HCT116 (cell line): ENCODE measurements around the gene CASZ1. TPM values are rescaled to one million over a fixed set of nuclear protein-coding genes. Genes with fewer than 3 reads are reported as not detected.

ENCODE experiments used
- ATAC-seq: fragments of 200-7000 bp; cut with Tn5 transposase; 2 replicates; pipeline ENCODE4 v1.9.1; 2020; ENCODE audit warnings: mild to moderate bottlenecking, moderate library complexity
- BruUV-seq: library from RNA; stranded (reverse); fragments of 400-500 nt; replicated peaks from 2 replicates; lab custom pipeline; 2021; lab: Mats Ljungman, UMichigan
- CTCF ChIA-PET: fragments of 300-600 bp; sonication (Branson Sonifier 250); formaldehyde crosslinking; loops from one replicate; lab custom pipeline; 2021; ENCODE audit warnings: antibody characterized with exemption; lab: Charles Lee
- POLR2A ChIA-PET: fragments of 300-600, 350-600 bp; sonication (Branson Sonifier 250); formaldehyde crosslinking; loops from one replicate; lab custom pipeline; 2021; ENCODE audit warnings: antibody characterized with exemption; lab: Charles Lee
- RAD21 ChIA-PET, 2 experiments: fragments of 300-600 bp; sonication (Branson Sonifier 250); formaldehyde crosslinking; loops; one replicate each; lab custom pipeline; 2023; ENCODE audit warnings: low total read pairs in 2 of 2; ENCODE audit not compliant: uncharacterized antibody in 2 of 2, unreplicated experiment in 2 of 2, low non-redundant PET in 1 of 2; lab: Charles Lee
- DNase-seq: peaks from one replicate; pipeline ENCODE4 v3.0.0-alpha.2; 2010; ENCODE audit warnings: low read depth, low spot score
- H2AFZ ChIP-seq: fragments of 200-600 bp; shearing (Covaris generic), sonication (generic); 2 replicates; pipeline ENCODE4 v1.6.1; 2017; ENCODE audit warnings: low read depth, mixed run types, mixed read lengths, antibody characterized with exemption, low read length; ENCODE audit not compliant: poor library complexity, severe bottlenecking
- H3K27ac ChIP-seq: 2 replicates; pipeline ENCODE4 v1.5.1; 2012; ENCODE audit warnings: low read depth, low read length
- H3K27me3 ChIP-seq: fragments of 200-600 bp; sonication (generic); 2 replicates; pipeline ENCODE4 v1.6.1; 2016; ENCODE audit warnings: mixed run types, low read length, mixed read lengths; ENCODE audit not compliant: insufficient read depth
- H3K36me3 ChIP-seq, 2 experiments: fragments of 200-500 bp in 1 of 2; fragments of 200-600 bp in 1 of 2; sonication (Bioruptor generic) in 1 of 2; sonication (generic) in 1 of 2; 2 replicates each; pipeline versions ENCODE4 v1.5.1 to v1.6.1; 2014 to 2016; ENCODE audit warnings: low read length in 2 of 2, inconsistent platforms in 1 of 2, mixed read lengths in 1 of 2, mixed run types in 1 of 2; ENCODE audit not compliant: insufficient read depth in 2 of 2, control insufficient read depth in 1 of 2
- H3K4me1 ChIP-seq, 2 experiments: fragments of 200-600 bp in 1 of 2; sonication (generic) in 1 of 2; 2 replicates each; pipeline versions ENCODE4 v1.5.1 to v1.6.1; 2012 to 2017; ENCODE audit warnings: low read length in 2 of 2, inconsistent platforms in 1 of 2, mild to moderate bottlenecking in 1 of 2, mixed read lengths in 1 of 2, mixed run types in 1 of 2, moderate library complexity in 1 of 2; ENCODE audit not compliant: insufficient read depth in 2 of 2, control insufficient read depth in 1 of 2
- H3K4me2 ChIP-seq: fragments of 200-600 bp; sonication (generic); 2 replicates; pipeline ENCODE4 v1.6.1; 2017; ENCODE audit warnings: mixed run types, low read length, mixed read lengths
- H3K4me3 ChIP-seq, 2 experiments: fragments of 200-600 bp in 1 of 2; sonication (generic) in 1 of 2; replicated peaks in 1 of 2; 2 replicates each; pipeline ENCODE4 v1.5.1; 2011 to 2016; ENCODE audit warnings: low read length in 2 of 2, control low read depth in 1 of 2, low read depth in 1 of 2, mild to moderate bottlenecking in 1 of 2, mixed read lengths in 1 of 2, mixed run types in 1 of 2
- H3K79me2 ChIP-seq: fragments of 200-600 bp; sonication (generic); 2 replicates; pipeline ENCODE4 v1.6.1; 2017; ENCODE audit warnings: mild to moderate bottlenecking, mixed run types, low read length, moderate library complexity, mixed read lengths; ENCODE audit not compliant: insufficient read depth
- H3K9ac ChIP-seq: fragments of 200-600 bp; sonication (generic); 2 replicates; pipeline ENCODE4 v1.6.1; 2016; ENCODE audit warnings: low read length, mixed read lengths
- H3K9me2 ChIP-seq: fragments of 200-600 bp; sonication (generic), shearing (Covaris generic); 2 replicates; pipeline ENCODE4 v1.6.1; 2017; ENCODE audit warnings: mixed run types, mild to moderate bottlenecking, moderate library complexity; ENCODE audit not compliant: insufficient read depth
- H3K9me3 ChIP-seq, 2 experiments: fragments of 200-500 bp in 1 of 2; fragments of 200-600 bp in 1 of 2; sonication (Bioruptor generic) in 1 of 2; sonication (generic) in 1 of 2; 2 replicates each; pipeline ENCODE4 v1.6.1; 2014 to 2017; ENCODE audit warnings: low read length in 2 of 2, mixed read lengths in 2 of 2, inconsistent platforms in 1 of 2, low read depth in 1 of 2, mild to moderate bottlenecking in 1 of 2, mixed run types in 1 of 2, moderate library complexity in 1 of 2; ENCODE audit not compliant: control insufficient read depth in 1 of 2, insufficient read depth in 1 of 2
- H4K20me1 ChIP-seq: fragments of 200-600 bp; sonication (generic), shearing (Covaris generic); 2 replicates; pipeline ENCODE4 v1.6.1; 2017; ENCODE audit warnings: mixed run types, mild to moderate bottlenecking, moderate library complexity; ENCODE audit not compliant: insufficient read depth
- CBX3 ChIP-seq: IDR thresholded peaks from 2 replicates; pipeline ENCODE4 v1.6.1; 2012; ENCODE audit warnings: low read depth
- CEBPB ChIP-seq: IDR thresholded peaks from 2 replicates; pipeline ENCODE4 v1.6.1; 2012; ENCODE audit warnings: low read depth
- EGR1 ChIP-seq: IDR thresholded peaks from 2 replicates; pipeline ENCODE4 v1.6.1; 2012; ENCODE audit warnings: low read depth
- EZH2 ChIP-seq: fragments of 200-600 bp; sonication (generic); IDR thresholded peaks from 2 replicates; pipeline ENCODE4 v1.6.1; 2017; ENCODE audit warnings: antibody characterized with exemption, mixed run types
- EZH2phosphoT487 ChIP-seq: fragments of 200-600 bp; IDR thresholded peaks from 2 replicates; pipeline ENCODE4 v1.6.1; 2018; ENCODE audit warnings: antibody characterized with exemption, borderline replicate concordance
- FOSL1 ChIP-seq: IDR thresholded peaks from 2 replicates; pipeline ENCODE4 v1.6.1; 2012; ENCODE audit warnings: low read depth
- MAX ChIP-seq: IDR thresholded peaks from 2 replicates; pipeline ENCODE4 v1.6.1; 2012
- POLR2A ChIP-seq: IDR thresholded peaks from 2 replicates; pipeline ENCODE4 v1.7.0; 2011; ENCODE audit warnings: borderline replicate concordance; ENCODE audit not compliant: insufficient read depth, insufficient read length; ENCODE audit errors: extremely low read depth
- POLR2AphosphoS5 ChIP-seq: IDR thresholded peaks from 2 replicates; pipeline ENCODE4 v1.6.1; 2011; ENCODE audit warnings: mild to moderate bottlenecking, low read depth, low read length, moderate library complexity
- REST ChIP-seq: IDR thresholded peaks from 2 replicates; pipeline ENCODE4 v1.6.1; 2012; ENCODE audit warnings: low read depth
- SIN3A ChIP-seq: IDR thresholded peaks from 2 replicates; pipeline ENCODE4 v1.6.1; 2012; ENCODE audit warnings: low read depth
- SP1 ChIP-seq: IDR thresholded peaks from 2 replicates; pipeline ENCODE4 v1.6.1; 2012; ENCODE audit warnings: low read depth
- SRF ChIP-seq: IDR thresholded peaks from 2 replicates; pipeline ENCODE4 v1.6.1; 2012; ENCODE audit warnings: low read depth
- TCF7L2 ChIP-seq: IDR thresholded peaks from 2 replicates; pipeline ENCODE4 v1.7.0; 2011; ENCODE audit warnings: borderline replicate concordance, inconsistent platforms; ENCODE audit not compliant: insufficient read depth, insufficient read length; ENCODE audit errors: extremely low read depth
- ZFX ChIP-seq: fragments of 450-650 bp; IDR thresholded peaks from 2 replicates; pipeline ENCODE4 v1.6.1; 2017
- ZNF274 ChIP-seq: fragments of 200-500 bp; sonication (Bioruptor generic); IDR thresholded peaks from 2 replicates; pipeline ENCODE4 v1.6.1; 2014; ENCODE audit warnings: mild to moderate bottlenecking, low read depth, low read length, inconsistent platforms
- intact Hi-C: fragments of 100-400 bp; cut with micrococcal nuclease; formaldehyde crosslinking; loops from 2 replicates; pipeline ENCODE4 v1.10.0; 2022
- total RNA-seq: library from RNA; stranded (reverse); gene quantifications from one replicate; pipeline ENCODE4 v1.2.1, GENCODE V29; 2021; ENCODE audit not compliant: unreplicated experiment
- TF ChIP-seq, protein P1 (sequence below), 3 experiments: fragments of 200-600 bp in 1 of 3; sonication (generic) in 1 of 3; IDR thresholded peaks in 2 of 3; conservative IDR thresholded peaks in 1 of 3; 2 replicates each; pipeline ENCODE4 v1.5.1; 2012 to 2017; ENCODE audit warnings: low read depth in 2 of 3, low read length in 2 of 3, antibody characterized with exemption in 1 of 3, borderline replicate concordance in 1 of 3, control low read depth in 1 of 3, mild to moderate bottlenecking in 1 of 3, mixed read lengths in 1 of 3, mixed run types in 1 of 3, moderate library complexity in 1 of 3; ENCODE audit not compliant: insufficient read depth in 1 of 3
- TF ChIP-seq, protein P2 (sequence below): IDR thresholded peaks from 2 replicates; pipeline ENCODE4 v1.6.1; 2012

CASZ1 gene
- total RNA-seq, 1 experiment from 2014 or later: 7.7 TPM

DNA sequence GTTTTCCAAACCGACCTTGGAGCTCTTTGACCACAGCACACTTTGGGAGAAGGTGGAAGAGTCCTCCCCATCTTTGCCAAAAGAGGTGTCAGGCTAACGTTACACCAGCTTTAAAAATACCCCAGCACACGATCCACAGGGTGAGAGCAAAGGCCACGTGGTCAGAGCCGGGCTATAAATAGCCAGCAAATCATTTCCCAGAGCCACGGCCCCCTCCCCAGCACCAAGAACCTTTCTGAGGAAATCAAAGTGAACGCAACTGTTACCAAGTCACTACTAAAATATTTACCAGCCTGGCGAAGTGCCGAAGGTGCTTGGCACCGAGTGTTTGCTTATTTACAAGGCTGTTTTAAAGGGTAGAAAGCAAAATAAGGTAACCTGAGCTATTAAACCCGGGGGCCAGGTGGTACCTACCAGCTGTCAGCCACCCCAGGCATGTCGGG, 72.4 kb downstream of the CASZ1 start:
- DNase-seq (peak; percentile 12), ATAC-seq (peak; percentile 31)
- no peaks in the 10 kb centered on the region for H3K9me2 ChIP-seq
- no peak overlapping the region for H2AFZ ChIP-seq
- peak overlapping the region; percentile 11; the same call in 1 of the 2 replicates for H3K9ac ChIP-seq
- no peaks in the 10 kb centered on the region for H3K9me3 ChIP-seq
- peaks cover 17 to 28% of the 10 kb centered on the region in 2 experiments for H3K4me1 ChIP-seq
- CTCF ChIA-PET: no interaction called here
- H3K27me3 ChIP-seq: no peaks in the 10 kb centered on the region
- no peaks in the 10 kb centered on the region for H3K36me3 ChIP-seq
- RAD21 ChIA-PET: no interaction called here
- H3K4me3 ChIP-seq: no peak overlapping the region
- no peaks in the 10 kb centered on the region for H4K20me1 ChIP-seq
- H3K4me2 ChIP-seq: peak overlapping the region; percentile 48
- POLR2A ChIA-PET: no interaction called here
- TF ChIP-seq EGR1 (no peak), MAX (no peak), EZH2phosphoT487 (no peak), ZFX (no peak), TCF7L2 (no peak), POLR2AphosphoS5 (no peak), FOSL1 (no peak), SIN3A (no peak), SP1 (no peak), REST (no peak), ZNF274 (no peak), CBX3 (no peak), POLR2A (no peak), SRF (no peak), EZH2 (no peak), CEBPB (no peak)
- TF ChIP-seq, protein P1, sequence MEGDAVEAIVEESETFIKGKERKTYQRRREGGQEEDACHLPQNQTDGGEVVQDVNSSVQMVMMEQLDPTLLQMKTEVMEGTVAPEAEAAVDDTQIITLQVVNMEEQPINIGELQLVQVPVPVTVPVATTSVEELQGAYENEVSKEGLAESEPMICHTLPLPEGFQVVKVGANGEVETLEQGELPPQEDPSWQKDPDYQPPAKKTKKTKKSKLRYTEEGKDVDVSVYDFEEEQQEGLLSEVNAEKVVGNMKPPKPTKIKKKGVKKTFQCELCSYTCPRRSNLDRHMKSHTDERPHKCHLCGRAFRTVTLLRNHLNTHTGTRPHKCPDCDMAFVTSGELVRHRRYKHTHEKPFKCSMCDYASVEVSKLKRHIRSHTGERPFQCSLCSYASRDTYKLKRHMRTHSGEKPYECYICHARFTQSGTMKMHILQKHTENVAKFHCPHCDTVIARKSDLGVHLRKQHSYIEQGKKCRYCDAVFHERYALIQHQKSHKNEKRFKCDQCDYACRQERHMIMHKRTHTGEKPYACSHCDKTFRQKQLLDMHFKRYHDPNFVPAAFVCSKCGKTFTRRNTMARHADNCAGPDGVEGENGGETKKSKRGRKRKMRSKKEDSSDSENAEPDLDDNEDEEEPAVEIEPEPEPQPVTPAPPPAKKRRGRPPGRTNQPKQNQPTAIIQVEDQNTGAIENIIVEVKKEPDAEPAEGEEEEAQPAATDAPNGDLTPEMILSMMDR (IDR thresholded peaks at IDR 0.05 in 2 of 3, conservative IDR thresholded peaks at IDR 0.05 in 1 of 3; ENCODE audit: borderline replicate concordance in 1 of 3, insufficient read depth in 1 of 3, low read depth in 2 of 3, low read length in 2 of 3): no peak
- TF ChIP-seq, protein P2, sequence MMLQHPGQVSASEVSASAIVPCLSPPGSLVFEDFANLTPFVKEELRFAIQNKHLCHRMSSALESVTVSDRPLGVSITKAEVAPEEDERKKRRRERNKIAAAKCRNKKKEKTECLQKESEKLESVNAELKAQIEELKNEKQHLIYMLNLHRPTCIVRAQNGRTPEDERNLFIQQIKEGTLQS: no peak
- no peak overlapping the region for H3K27ac ChIP-seq
- BruUV-seq: no TSS peak
- intact Hi-C loops: no loop called here
- H3K79me2 ChIP-seq: no peaks in the 10 kb centered on the region
